SU-DHL-6 (cell line): ENCODE results near the gene DLST.

ENCODE experiments used
- H2AFZ ChIP-seq: fragments of 200-600 bp; sonication (generic); 2 replicates; pipeline ENCODE4 v1.6.1; 2014; ENCODE audit warnings: low read depth, mild to moderate bottlenecking, moderate library complexity, mixed read lengths, antibody characterized with exemption, low read length; ENCODE audit not compliant: severe bottlenecking
- H3F3A ChIP-seq: fragments of 200-600 bp; shearing (Covaris generic); 2 replicates; pipeline ENCODE4 v1.6.0; 2016; ENCODE audit warnings: antibody characterized with exemption, mild to moderate bottlenecking; ENCODE audit not compliant: insufficient read depth
- H3K27ac ChIP-seq: fragments of 200-600 bp; sonication (generic); 2 replicates; pipeline ENCODE4 v1.5.1; 2016; ENCODE audit warnings: low read depth, mild to moderate bottlenecking, low read length, moderate library complexity, mixed read lengths
- H3K27me3 ChIP-seq: fragments of 200-600 bp; sonication (generic), shearing (Covaris generic); 2 replicates; pipeline ENCODE4 v1.6.0; 2014; ENCODE audit warnings: mild to moderate bottlenecking, low read length
- H3K36me3 ChIP-seq: fragments of 200-600 bp; sonication (generic); 2 replicates; pipeline ENCODE4 v1.6.1; 2014; ENCODE audit warnings: mild to moderate bottlenecking, low read length, mixed read lengths
- H3K4me2 ChIP-seq: fragments of 300-600, 200-600 bp; shearing (Covaris generic), sonication (generic); 2 replicates; pipeline ENCODE4 v1.6.0; 2014; ENCODE audit warnings: low read length, low read depth, mild to moderate bottlenecking; ENCODE audit not compliant: poor library complexity, severe bottlenecking
- H3K4me3 ChIP-seq: fragments of 200-600 bp; sonication (generic); 2 replicates; pipeline ENCODE4 v1.5.1; 2014; ENCODE audit warnings: antibody characterized with exemption, low read length, mild to moderate bottlenecking, mixed read lengths; ENCODE audit not compliant: insufficient read depth, poor library complexity, severe bottlenecking
- H3K79me2 ChIP-seq: fragments of 200-600 bp; sonication (generic); 2 replicates; pipeline ENCODE4 v1.6.1; 2014; ENCODE audit warnings: mild to moderate bottlenecking, low read length, moderate library complexity; ENCODE audit not compliant: insufficient read depth
- H3K9ac ChIP-seq: fragments of 200-600 bp; sonication (generic); 2 replicates; pipeline ENCODE4 v1.7.0; 2014; ENCODE audit warnings: mild to moderate bottlenecking, low read length
- H3K9me2 ChIP-seq: fragments of 200-600 bp; sonication (generic); replicated peaks from 2 replicates; pipeline ENCODE4 v1.6.1; 2014; ENCODE audit warnings: low read length; ENCODE audit not compliant: insufficient read depth
- H3K9me3 ChIP-seq: fragments of 200-600 bp; sonication (generic); 2 replicates; pipeline ENCODE4 v1.6.1; 2014; ENCODE audit warnings: low read length, mixed read lengths; ENCODE audit not compliant: insufficient read depth
- H4K20me1 ChIP-seq: fragments of 200-600 bp; sonication (generic); 2 replicates; pipeline ENCODE4 v1.6.1; 2014; ENCODE audit warnings: low read depth, mild to moderate bottlenecking, antibody characterized with exemption, low read length, moderate library complexity, mixed read lengths
- CTCF ChIP-seq: fragments of 200-600 bp; sonication (generic); IDR thresholded peaks from one replicate; pipeline ENCODE4 v1.5.1; 2017; ENCODE audit warnings: antibody characterized with exemption, mild to moderate bottlenecking, low read length, moderate library complexity; ENCODE audit not compliant: insufficient read depth, poor library complexity, severe bottlenecking
- EZH2phosphoT487 ChIP-seq: fragments of 200-600 bp; sonication (generic), shearing (Covaris generic); conservative IDR thresholded peaks from 2 replicates; pipeline ENCODE4 v1.6.1; 2018; ENCODE audit warnings: mild to moderate bottlenecking, antibody characterized with exemption, low read length, moderate library complexity, mixed read lengths

DLST gene

GRCh38 chr14:74898694-74899093 is 17.0 kb downstream of the DLST start:
- peaks cover 6% of the 10 kb centered on the region; the same call in 1 of the 2 replicates for H3F3A ChIP-seq
- H2AFZ ChIP-seq = no peak overlapping the region
- no peak overlapping the region for H3K9ac ChIP-seq
- H3K4me3 ChIP-seq = no peak overlapping the region
- no peaks in the 10 kb centered on the region for H3K9me2 ChIP-seq
- no peaks in the 10 kb centered on the region for H3K9me3 ChIP-seq
- TF ChIP-seq EZH2phosphoT487 (no peak), CTCF (no peak)
- H3K27ac ChIP-seq = no peak overlapping the region
- H3K27me3 ChIP-seq = no peaks in the 10 kb centered on the region
- no peaks in the 10 kb centered on the region; the same call in 1 of the 2 replicates for H3K79me2 ChIP-seq
- H3K4me2 ChIP-seq = no peak overlapping the region
- H4K20me1 ChIP-seq = no peaks in the 10 kb centered on the region
- H3K36me3 ChIP-seq = peaks cover 64% of the 10 kb centered on the region

- Histone ChIP-seq H3K9me3 (no peaks in the 10 kb centered on the region), H3K27me3 (no peaks in the 10 kb centered on the region), H2AFZ (no peak overlapping the region), H3K9me2 (no peaks in the 10 kb centered on the region), H3K4me3 (no peak overlapping the region), H3F3A (peaks cover 21% of the 10 kb centered on the region; the same call in 1 of the 2 replicates), H4K20me1 (no peaks in the 10 kb centered on the region), H3K79me2 (no peaks in the 10 kb centered on the region), H3K9ac (no peak overlapping the region), H3K27ac (no peak overlapping the region), H3K4me2 (no peak overlapping the region), H3K36me3 (peaks cover 36% of the 10 kb centered on the region)
- no peak for TF ChIP-seq CTCF
Observed at GRCh38 chr14:74902941-74903705, 21.4 kb downstream of the DLST start.

- Histone ChIP-seq H3K27me3 (no peaks in the 10 kb centered on the region), H3K9me3 (no peaks in the 10 kb centered on the region), H3K79me2 (no peaks in the 10 kb centered on the region), H3K36me3 (peaks cover 21% of the 10 kb centered on the region), H3K9me2 (no peaks in the 10 kb centered on the region), H3K4me2 (no peak overlapping the region), H3K27ac (no peak overlapping the region), H2AFZ (no peak overlapping the region), H4K20me1 (no peaks in the 10 kb centered on the region), H3K4me3 (no peak overlapping the region), H3F3A (peaks cover 21% of the 10 kb centered on the region; the same call in 1 of the 2 replicates), H3K9ac (no peak overlapping the region)
- TF ChIP-seq CTCF (no peak), EZH2phosphoT487 (no peak)
Observed at GRCh38 chr14:74904635-74905503, 23.2 kb downstream of the DLST start.
